Astrocyte of the spinal cord (primary cell): ENCODE measurements around the gene EIF4G1.

Experiments used
- DNase-seq: peaks from one replicate; pipeline ENCODE4 v3.0.0; 2011; ENCODE audit warnings: low read depth, low spot score
- H3K4me3 ChIP-seq: 2 replicates; pipeline ENCODE4 v1.5.1; 2011; ENCODE audit warnings: low read depth, mild to moderate bottlenecking, low read length, moderate library complexity
- in situ Hi-C: cut with HindIII; loops from 2 replicates; pipeline ENCODE4 v1.10.0; 2017; ENCODE audit warnings: low sequenced_read_pairs
- TF ChIP-seq, protein P1 (sequence below): IDR thresholded peaks from 2 replicates; pipeline ENCODE4 v1.5.1; 2012; ENCODE audit warnings: low read depth, mild to moderate bottlenecking, low read length, inconsistent platforms

The EIF4G1 gene

GRCh38 chr3:184323696-184324095 lies 9.3 kb downstream of the EIF4G1 start:
- in situ Hi-C loops = no loop called here
- no peak for DNase-seq
- TF ChIP-seq, protein P1, sequence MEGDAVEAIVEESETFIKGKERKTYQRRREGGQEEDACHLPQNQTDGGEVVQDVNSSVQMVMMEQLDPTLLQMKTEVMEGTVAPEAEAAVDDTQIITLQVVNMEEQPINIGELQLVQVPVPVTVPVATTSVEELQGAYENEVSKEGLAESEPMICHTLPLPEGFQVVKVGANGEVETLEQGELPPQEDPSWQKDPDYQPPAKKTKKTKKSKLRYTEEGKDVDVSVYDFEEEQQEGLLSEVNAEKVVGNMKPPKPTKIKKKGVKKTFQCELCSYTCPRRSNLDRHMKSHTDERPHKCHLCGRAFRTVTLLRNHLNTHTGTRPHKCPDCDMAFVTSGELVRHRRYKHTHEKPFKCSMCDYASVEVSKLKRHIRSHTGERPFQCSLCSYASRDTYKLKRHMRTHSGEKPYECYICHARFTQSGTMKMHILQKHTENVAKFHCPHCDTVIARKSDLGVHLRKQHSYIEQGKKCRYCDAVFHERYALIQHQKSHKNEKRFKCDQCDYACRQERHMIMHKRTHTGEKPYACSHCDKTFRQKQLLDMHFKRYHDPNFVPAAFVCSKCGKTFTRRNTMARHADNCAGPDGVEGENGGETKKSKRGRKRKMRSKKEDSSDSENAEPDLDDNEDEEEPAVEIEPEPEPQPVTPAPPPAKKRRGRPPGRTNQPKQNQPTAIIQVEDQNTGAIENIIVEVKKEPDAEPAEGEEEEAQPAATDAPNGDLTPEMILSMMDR = no peak
- H3K4me3 ChIP-seq = no peak overlapping the region

DNA sequence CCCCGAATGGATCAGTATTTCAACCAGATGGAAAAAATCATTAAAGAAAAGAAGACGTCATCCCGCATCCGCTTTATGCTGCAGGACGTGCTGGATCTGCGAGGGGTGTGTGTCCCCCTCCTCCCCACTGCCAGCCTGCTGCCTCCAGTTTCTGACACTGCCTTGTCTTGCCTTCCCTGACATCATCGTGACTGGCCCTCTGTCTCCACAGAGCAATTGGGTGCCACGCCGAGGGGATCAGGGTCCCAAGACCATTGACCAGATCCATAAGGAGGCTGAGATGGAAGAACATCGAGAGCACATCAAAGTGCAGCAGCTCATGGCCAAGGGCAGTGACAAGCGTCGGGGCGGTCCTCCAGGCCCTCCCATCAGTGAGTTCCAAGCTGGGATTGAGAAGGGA lies 10.9 kb downstream of the EIF4G1 start:
- in situ Hi-C loops = no loop called here
- no peak overlapping the region for H3K4me3 ChIP-seq
- TF ChIP-seq, protein P1 = no peak
- no peak for DNase-seq

GRCh38 chr3:184325715-184326369 lies 11.4 kb downstream of the EIF4G1 start:
- TF ChIP-seq, protein P1 = no peak
- in situ Hi-C loops = no loop called here
- DNase-seq = no peak
- no peak overlapping the region for H3K4me3 ChIP-seq

GRCh38 chr3:184327171-184327570 lies 12.8 kb downstream of the EIF4G1 start:
- TF ChIP-seq, protein P1 = no peak
- no peak overlapping the region for H3K4me3 ChIP-seq
- in situ Hi-C loops = no loop called here
- DNase-seq = no peak

GRCh38 chr3:184328516-184328915 lies 14.1 kb downstream of the EIF4G1 start:
- in situ Hi-C loops = no loop called here
- H3K4me3 ChIP-seq = no peak overlapping the region
- TF ChIP-seq, protein P1 = no peak
- DNase-seq = no peak

DNA sequence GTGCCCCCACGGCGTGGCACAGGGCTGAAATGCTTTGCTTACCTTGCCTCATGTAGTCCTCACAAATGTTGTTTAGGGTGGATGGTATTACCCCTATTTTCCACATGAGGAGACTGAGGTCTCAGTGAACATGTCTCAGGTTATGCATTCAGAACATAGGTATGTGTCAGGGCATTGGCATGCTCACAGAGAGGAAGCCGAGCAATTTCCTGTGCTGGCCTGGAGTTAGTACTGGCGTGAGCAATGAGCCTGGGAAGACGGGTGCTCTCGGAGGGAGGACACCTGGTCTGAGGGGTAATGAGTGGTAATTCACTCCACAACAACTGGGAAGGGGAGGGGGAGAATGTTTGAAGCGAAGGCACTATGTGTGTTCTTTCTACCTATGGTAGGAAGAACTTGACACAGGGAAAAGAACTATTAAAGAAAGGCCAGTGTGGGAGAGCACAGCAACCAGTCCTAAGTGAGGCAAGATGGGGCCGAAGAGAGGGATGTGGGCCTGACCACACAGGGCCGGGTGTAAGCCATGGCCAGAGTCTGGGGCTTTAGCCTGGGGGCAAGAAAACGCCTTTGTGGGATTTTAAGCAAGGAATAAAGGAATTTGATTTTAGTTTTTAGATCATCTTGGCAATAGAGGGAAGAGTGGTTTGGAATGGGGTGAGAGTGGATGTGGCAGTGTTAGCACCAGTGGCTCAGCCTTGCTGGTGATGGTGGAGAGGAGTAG lies 18.1 kb downstream of the EIF4G1 start:
- DNase-seq = peak; percentile 89
- in situ Hi-C loops = no loop called here
- TF ChIP-seq, protein P1 = no peak
- no peak overlapping the region for H3K4me3 ChIP-seq
